ENCODE measurements around the gene PLCB4.

The PLCB4 gene

DNA sequence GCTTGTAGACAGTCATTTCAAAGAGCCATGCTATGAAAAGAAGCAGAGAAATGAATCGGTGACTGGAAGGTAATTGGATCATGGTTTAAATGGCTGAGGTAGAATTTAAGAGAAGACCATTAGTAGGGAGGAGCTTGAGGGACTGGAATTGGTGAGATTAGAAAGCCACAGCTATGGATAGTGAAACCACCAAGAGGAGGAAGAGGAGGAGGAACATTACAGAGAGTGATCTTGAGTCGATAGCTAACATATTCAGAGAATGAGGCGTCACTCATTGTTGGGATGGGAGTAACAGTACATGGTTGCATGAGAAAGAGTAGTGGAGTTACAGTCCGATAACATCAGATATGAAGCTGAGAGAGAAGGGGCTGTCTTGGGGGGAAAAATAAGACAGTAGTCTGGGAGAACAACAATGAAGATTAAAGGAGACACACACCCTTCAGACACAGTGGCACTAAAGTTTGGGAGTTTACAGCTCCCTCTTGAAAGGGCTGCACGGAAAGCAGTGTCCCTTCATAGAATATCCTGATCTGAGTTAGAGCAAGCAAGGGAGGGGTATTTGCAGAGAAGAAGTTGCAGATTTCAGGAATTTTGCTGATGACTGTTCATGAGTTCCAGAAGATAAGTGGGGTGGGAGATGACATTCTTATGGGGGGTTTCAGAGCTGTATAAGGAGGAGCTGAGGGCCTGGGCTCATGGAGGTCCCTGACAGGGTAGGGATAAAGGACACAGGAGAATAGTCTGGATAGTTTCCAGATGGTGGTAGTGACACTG, 430.4 kb downstream of the PLCB4 start:
- in situ Hi-C loops (cut with HindIII; ENCODE audit: low pct_ligation_motif_present, low pct_unique_long_range_greater_than_20kb, low sequenced_read_pairs): no loop called here

DNA sequence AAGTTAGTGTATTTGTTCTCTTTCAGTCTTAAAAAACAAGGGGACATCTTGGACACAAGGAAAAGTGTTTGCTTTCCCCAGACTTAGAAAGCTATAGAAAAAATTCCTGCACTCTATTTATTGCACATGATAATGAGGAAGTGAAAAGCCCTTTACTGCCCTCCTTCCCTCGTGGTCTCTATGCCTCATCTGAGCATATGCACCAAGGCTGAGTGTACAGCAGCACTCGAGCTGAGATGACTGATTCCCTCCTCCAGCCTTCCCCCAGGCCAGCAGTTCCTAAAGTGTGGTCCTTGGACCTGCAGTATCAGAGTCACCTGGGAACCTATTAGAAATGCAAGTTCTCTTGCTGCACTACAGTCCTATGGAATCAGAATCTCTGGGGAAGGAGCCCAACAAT, 431.2 kb downstream of the PLCB4 start:
- no peak for DNase-seq
- in situ Hi-C loops (cut with HindIII; ENCODE audit: low pct_ligation_motif_present, low pct_unique_long_range_greater_than_20kb, low sequenced_read_pairs): no loop called here

More for the DNA sequence above, 430.4 kb downstream of the PLCB4 start:
- no peak for DNase-seq

- DNase-seq: no peak
- in situ Hi-C loops (cut with HindIII; ENCODE audit: low pct_ligation_motif_present, low pct_unique_long_range_greater_than_20kb, low sequenced_read_pairs): no loop called here
These were observed 432.6 kb downstream of the PLCB4 start for GRCh38 chr20:9501473-9501872.

GRCh38 chr20:9503526-9504245, 434.8 kb downstream of the PLCB4 start:
- in situ Hi-C loops (cut with HindIII; ENCODE audit: low pct_ligation_motif_present, low pct_unique_long_range_greater_than_20kb, low sequenced_read_pairs): no loop called here
- DNase-seq: no peak

DNA sequence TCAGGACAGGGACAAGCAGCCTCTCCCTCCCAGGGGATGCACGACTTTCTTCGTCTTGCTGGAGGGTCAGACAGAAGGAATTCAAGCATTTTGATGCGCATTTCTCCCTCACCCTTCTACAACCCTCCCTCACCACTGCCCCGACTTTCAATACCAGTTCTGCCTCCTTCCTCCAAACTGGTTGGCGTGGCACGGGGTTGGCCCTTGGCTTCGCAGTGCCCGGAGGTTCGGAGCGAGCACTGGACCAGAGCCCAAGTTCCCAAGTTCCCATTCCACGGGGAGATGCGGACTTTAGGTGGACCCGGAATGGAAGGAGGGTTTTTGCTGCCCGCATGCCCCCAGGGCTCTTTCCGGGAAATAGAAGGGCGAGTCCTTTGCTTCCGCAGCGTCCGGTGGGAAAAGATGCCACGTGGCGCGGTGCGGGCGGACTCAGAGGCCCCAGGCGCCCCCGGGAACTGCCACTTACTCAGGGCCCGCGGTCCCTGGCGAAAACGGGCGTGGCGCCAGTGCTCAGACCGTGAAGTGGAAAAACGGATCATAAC, 437.5 kb downstream of the PLCB4 start:
- no peak for DNase-seq
- in situ Hi-C loops (cut with HindIII; ENCODE audit: low pct_ligation_motif_present, low pct_unique_long_range_greater_than_20kb, low sequenced_read_pairs): no loop called here

DNA sequence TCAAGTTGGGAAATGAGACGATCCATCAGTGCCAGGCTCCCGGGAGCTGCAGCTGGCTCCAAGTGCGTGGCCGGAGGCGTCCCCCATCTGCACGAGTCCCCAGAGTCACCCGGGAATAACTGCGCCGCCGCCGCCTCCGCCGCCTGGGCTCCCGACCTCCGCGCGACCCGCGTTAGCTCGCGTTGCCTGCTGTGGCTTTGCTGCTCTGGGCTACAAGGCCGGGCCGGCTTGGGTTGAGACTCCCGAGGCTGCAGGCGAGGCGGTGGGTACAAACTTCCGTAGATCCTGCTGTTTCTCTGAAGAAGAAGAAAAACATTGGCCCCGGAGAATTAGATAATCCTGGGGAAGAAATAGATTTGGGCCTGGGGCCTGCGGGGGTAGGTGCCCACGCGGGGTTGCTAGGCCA, 438.1 kb downstream of the PLCB4 start:
- in situ Hi-C loops (cut with HindIII; ENCODE audit: low pct_ligation_motif_present, low pct_unique_long_range_greater_than_20kb, low sequenced_read_pairs): no loop called here
- no peak for DNase-seq

GRCh38 chr20:9507544-9508239, 438.8 kb downstream of the PLCB4 start:
- in situ Hi-C loops (cut with HindIII; ENCODE audit: low pct_ligation_motif_present, low pct_unique_long_range_greater_than_20kb, low sequenced_read_pairs): no loop called here
- no peak for DNase-seq

- in situ Hi-C loops (cut with HindIII; ENCODE audit: low pct_ligation_motif_present, low pct_unique_long_range_greater_than_20kb, low sequenced_read_pairs): no loop called here
- no peak for DNase-seq
These were observed 439.4 kb downstream of the PLCB4 start for GRCh38 chr20:9508240-9508661.

- no peak for DNase-seq
- in situ Hi-C loops (cut with HindIII; ENCODE audit: low pct_ligation_motif_present, low pct_unique_long_range_greater_than_20kb, low sequenced_read_pairs): no loop called here
These were observed 439.9 kb downstream of the PLCB4 start for GRCh38 chr20:9508696-9509178.

DNA sequence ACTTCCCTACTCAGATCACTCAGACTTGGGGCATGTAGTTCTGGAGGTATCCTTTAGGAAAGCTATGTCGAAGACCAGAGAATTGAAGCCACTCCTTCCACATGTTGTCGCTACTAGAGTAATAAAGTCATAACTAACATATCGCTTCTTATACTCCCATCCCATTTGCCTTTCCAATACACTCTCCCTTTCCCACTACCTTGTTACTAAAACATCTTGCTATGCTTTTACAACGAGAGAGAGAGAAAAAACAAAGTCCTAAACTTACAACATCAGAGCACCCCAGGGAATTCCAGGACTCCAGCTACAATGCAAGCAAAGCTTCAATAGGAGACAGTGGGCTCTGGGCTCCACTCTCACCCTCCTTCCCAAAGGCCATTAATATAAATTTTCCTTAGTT, 440.4 kb downstream of the PLCB4 start:
- in situ Hi-C loops (cut with HindIII; ENCODE audit: low pct_ligation_motif_present, low pct_unique_long_range_greater_than_20kb, low sequenced_read_pairs): no loop called here
- no peak for DNase-seq

DNA sequence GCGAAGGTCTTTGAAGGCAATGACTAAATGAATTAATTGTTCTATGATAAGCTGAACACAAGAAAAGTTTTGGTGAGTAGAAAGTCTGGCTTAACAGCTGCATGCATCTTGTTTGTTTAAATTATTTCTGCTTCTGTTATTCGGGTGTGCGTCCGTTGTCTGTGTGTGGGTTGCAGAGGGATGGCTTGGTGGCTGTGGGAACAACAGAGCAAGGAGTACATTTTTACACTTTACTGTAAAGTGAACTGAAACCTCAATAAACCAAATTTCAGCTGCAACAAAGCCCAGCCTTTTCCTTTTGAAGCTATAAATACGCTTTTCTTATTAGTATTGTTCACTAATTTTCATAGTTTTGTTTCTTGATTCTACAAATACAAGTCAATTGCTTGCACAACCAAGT, 442.0 kb downstream of the PLCB4 start:
- no peak for DNase-seq
- in situ Hi-C loops (cut with HindIII; ENCODE audit: low pct_ligation_motif_present, low pct_unique_long_range_greater_than_20kb, low sequenced_read_pairs): no loop called here

GRCh38 chr20:9514072-9514460, 445.2 kb downstream of the PLCB4 start:
- in situ Hi-C loops (cut with HindIII; ENCODE audit: low pct_ligation_motif_present, low pct_unique_long_range_greater_than_20kb, low sequenced_read_pairs): no loop called here
- no peak for DNase-seq

DNA sequence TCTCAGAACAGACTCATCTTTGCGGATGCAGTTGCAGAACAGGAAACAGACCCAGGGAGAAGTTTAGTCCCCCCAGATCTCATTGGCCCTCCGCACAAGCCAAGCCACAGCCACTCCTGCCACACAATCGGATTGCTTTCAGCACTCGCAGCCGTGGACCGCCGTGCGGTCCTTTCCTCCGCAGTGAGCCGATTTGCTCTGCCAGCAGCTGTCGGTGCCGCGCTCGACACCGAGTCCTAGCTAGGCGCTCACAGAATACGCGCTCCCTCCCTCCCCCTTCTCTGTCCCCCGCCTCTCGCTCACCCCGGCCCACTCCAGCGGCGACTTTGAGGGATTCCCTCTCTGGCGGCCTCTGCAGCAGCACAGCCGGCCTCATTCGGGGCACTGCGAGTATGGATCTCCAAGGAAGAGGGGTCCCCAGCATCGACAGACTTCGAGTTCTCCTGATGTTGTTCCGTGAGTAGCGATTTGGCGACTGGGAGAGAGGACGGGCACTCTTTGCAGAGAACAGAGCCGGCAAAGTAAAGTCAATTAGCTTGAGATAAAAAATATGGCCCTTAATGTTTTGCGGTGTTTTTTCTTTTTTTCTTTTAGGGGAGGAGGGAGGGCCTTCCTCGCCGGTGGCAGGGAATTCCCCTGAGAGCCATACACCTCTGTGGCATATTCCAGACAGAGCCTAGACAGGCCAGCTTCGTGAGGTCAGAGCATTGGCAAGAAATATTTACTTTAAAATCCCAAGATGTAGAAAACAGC, 445.8 kb downstream of the PLCB4 start, which contains the start of gene LAMP5:
LAMP5 (plus strand) TSS at position 130 of the 753 bp plus-strand sequence; CDS start at position 393, 263 bp downstream.
- DNase-seq: peak; percentile 12
- in situ Hi-C loops (cut with HindIII; ENCODE audit: low pct_ligation_motif_present, low pct_unique_long_range_greater_than_20kb, low sequenced_read_pairs): no loop called here

- DNase-seq: no peak
- in situ Hi-C loops (cut with HindIII; ENCODE audit: low pct_ligation_motif_present, low pct_unique_long_range_greater_than_20kb, low sequenced_read_pairs): no loop called here
These were observed 446.3 kb downstream of the PLCB4 start for GRCh38 chr20:9515214-9515585.

- in situ Hi-C loops (cut with HindIII; ENCODE audit: low pct_ligation_motif_present, low pct_unique_long_range_greater_than_20kb, low sequenced_read_pairs): no loop called here
- DNase-seq: no peak
These were observed 446.9 kb downstream of the PLCB4 start for GRCh38 chr20:9515741-9516233.

DNA sequence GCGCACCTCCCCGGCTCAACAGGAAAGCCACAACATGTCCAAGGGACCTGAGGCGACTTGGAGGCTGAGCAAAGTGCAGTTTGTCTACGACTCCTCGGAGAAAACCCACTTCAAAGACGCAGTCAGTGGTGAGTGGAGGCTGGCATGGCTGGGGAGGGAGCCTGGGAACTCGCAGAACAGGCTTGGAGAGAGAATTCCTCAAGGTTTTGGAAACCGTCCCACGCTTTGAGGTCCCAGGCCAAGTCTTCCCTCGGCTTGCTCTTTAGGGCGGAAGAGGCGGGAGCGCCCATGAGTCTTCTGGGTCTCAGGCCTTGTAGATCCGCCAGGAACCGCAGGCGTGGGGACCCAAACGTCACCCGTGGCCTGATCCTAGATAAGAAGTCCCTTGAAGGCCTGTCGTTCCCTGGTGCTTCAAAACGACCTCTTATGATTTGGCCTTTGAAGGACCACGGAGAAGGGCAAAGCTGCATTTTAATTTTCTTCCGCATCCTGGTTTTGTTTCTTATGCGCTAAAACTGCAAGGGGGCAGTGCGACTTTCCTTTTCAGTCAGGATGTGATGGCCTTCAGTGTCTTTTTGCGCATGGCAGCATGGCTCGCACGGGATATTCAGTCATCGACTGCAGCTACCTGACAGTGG, 447.5 kb downstream of the PLCB4 start:
- no peak for DNase-seq
- in situ Hi-C loops (cut with HindIII; ENCODE audit: low pct_ligation_motif_present, low pct_unique_long_range_greater_than_20kb, low sequenced_read_pairs): no loop called here

- no peak for DNase-seq
These were observed 448.6 kb downstream of the PLCB4 start for GRCh38 chr20:9517297-9518162.

More at GRCh38 chr20:9517297-9518162, 448.6 kb downstream of the PLCB4 start:
- in situ Hi-C loops (cut with HindIII; ENCODE audit: low pct_ligation_motif_present, low pct_unique_long_range_greater_than_20kb, low sequenced_read_pairs): no loop called here

All from ACHN (cell line).